Caco-2 (cell line): ENCODE measurements around the gene CISD3. TPM values are rescaled to one million over a fixed set of nuclear protein-coding genes. Genes with fewer than 3 reads are reported as not detected.

Experiments
- BruUV-seq: library from RNA; stranded (reverse); fragments of 400-500 nt; replicated peaks from 2 replicates; lab custom pipeline; 2021; lab: Mats Ljungman, UMichigan
- CTCF ChIA-PET: fragments of 300-600 bp; sonication (Branson Sonifier 250); formaldehyde crosslinking; loops from one replicate; lab custom pipeline; 2022; ENCODE audit warnings: antibody characterized with exemption; lab: Charles Lee
- POLR2A ChIA-PET: fragments of 300-600 bp; sonication (Branson Sonifier 250); formaldehyde crosslinking; loops from one replicate; lab custom pipeline; 2022; ENCODE audit warnings: antibody characterized with exemption; lab: Charles Lee
- DNase-seq, 2 experiments: peaks; one replicate each; pipeline versions ENCODE4 v3.0.0 to v3.0.0-alpha.2; 2020 to 2022
- H3K27me3 ChIP-seq: replicated peaks from 2 replicates; pipeline ENCODE4 v1.6.0; 2011; ENCODE audit warnings: low read length; ENCODE audit not compliant: control insufficient read depth, insufficient read depth
- H3K36me3 ChIP-seq: 2 replicates; pipeline ENCODE4 v1.5.1; 2011; ENCODE audit warnings: low read length; ENCODE audit not compliant: control insufficient read depth, insufficient read depth
- H3K4me1 ChIP-seq: fragments of 250-450 bp; sonication (Bioruptor Pico); 2 replicates; pipeline ENCODE4 v1.5.1; 2020; ENCODE audit warnings: mild to moderate bottlenecking
- H3K4me3 ChIP-seq: 2 replicates; pipeline ENCODE4 v1.5.1; 2011; ENCODE audit warnings: low read depth, mild to moderate bottlenecking, control low read depth, low read length
- H3K9me3 ChIP-seq: fragments of 250-450 bp; sonication (Bioruptor Pico); 2 replicates; pipeline ENCODE4 v1.5.1; 2020; ENCODE audit warnings: mild to moderate bottlenecking, moderate library complexity
- H3K27ac Mint-ChIP-seq: one replicate; pipeline ENCODE4 v1.8.0; 2022; ENCODE audit warnings: mixed read lengths; ENCODE audit not compliant: unreplicated experiment
- H3K27me3 Mint-ChIP-seq: one replicate; pipeline ENCODE4 v1.8.0; 2022; ENCODE audit warnings: mixed read lengths; ENCODE audit not compliant: insufficient read depth, unreplicated experiment
- H3K36me3 Mint-ChIP-seq: one replicate; pipeline ENCODE4 v1.8.0; 2022; ENCODE audit warnings: mild to moderate bottlenecking, mixed read lengths; ENCODE audit not compliant: insufficient read depth, unreplicated experiment
- H3K4me1 Mint-ChIP-seq: one replicate; pipeline ENCODE4 v1.8.0; 2022; ENCODE audit warnings: low read depth, mixed read lengths; ENCODE audit not compliant: unreplicated experiment
- H3K4me3 Mint-ChIP-seq: one replicate; pipeline ENCODE4 v1.8.0; 2022; ENCODE audit warnings: mild to moderate bottlenecking, moderate library complexity, mixed read lengths; ENCODE audit not compliant: unreplicated experiment
- H3K9me3 Mint-ChIP-seq: one replicate; pipeline ENCODE4 v1.8.0; 2022; ENCODE audit warnings: mixed read lengths; ENCODE audit not compliant: unreplicated experiment
- CTCF ChIP-seq, 2 experiments: fragments of 200-600 bp in 1 of 2; IDR thresholded peaks; 1 replicate in 1 of 2; 2 replicates in 1 of 2; pipeline versions ENCODE4 v1.5.1 to v1.8.0; 2011 to 2022; ENCODE audit warnings: antibody characterized with exemption in 1 of 2, control low read depth in 1 of 2, inconsistent platforms in 1 of 2, low read depth in 1 of 2, low read length in 1 of 2, mild to moderate bottlenecking in 1 of 2, moderate library complexity in 1 of 2; ENCODE audit not compliant: insufficient read depth in 1 of 2, severe bottlenecking in 1 of 2, unreplicated experiment in 1 of 2
- intact Hi-C: fragments of 100-400 bp; cut with micrococcal nuclease; formaldehyde crosslinking; loops from one replicate; pipeline ENCODE4 v1.10.0; 2022; ENCODE audit not compliant: unreplicated experiment
- total RNA-seq: library from RNA; stranded (reverse); gene quantifications from 2 replicates; pipeline ENCODE4 v1.2.3, GENCODE V29; 2022

The CISD3 gene
- total RNA-seq, 1 experiment from 2014 or later, result 16.6 TPM

DNA sequence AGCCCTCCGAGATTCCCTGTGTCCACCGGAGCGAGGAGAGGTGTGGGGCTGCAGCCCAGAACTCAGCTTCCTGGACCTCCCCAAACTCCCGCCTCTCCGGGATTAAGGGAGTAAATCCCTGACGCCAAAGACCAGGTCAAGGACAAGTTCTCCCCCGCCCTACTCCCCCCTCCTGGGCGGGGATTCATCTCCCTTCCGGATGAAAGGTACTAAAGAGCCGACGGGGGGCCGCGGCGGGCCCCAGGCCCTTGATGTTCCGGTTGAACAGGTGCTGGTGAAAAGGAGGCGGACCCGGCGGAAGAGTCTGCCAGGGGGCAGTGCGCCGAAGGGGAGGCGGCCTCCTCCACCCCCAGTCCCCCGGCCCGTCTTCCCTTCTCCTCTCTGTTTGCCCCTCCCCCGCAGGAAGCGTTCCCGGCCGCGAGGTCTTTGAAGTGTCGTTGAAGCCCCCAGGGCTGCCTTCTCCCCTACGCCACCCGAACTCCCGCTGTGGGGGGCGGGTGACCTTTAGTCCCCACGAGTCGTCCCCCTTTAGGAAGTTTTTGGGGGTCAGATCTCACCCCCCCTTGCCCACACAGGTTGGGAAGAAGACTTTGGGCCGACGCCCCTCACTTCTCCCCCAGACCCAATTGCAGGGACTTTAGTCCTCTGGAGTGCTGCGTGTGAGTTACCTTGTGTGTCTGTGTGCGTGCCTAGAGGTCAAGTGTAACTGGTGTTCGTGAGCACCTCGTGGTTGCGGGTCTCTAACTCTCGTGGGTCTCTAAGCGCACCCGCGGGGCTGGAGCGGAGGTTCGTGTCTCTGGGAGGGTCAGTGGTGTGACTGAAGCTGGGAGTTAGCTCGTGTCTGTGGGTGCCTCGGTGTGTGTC, 26.2 kb upstream of the CISD3 start:
- H3K4me1 ChIP-seq, result peaks cover 37% of the 10 kb centered on the region

DNA sequence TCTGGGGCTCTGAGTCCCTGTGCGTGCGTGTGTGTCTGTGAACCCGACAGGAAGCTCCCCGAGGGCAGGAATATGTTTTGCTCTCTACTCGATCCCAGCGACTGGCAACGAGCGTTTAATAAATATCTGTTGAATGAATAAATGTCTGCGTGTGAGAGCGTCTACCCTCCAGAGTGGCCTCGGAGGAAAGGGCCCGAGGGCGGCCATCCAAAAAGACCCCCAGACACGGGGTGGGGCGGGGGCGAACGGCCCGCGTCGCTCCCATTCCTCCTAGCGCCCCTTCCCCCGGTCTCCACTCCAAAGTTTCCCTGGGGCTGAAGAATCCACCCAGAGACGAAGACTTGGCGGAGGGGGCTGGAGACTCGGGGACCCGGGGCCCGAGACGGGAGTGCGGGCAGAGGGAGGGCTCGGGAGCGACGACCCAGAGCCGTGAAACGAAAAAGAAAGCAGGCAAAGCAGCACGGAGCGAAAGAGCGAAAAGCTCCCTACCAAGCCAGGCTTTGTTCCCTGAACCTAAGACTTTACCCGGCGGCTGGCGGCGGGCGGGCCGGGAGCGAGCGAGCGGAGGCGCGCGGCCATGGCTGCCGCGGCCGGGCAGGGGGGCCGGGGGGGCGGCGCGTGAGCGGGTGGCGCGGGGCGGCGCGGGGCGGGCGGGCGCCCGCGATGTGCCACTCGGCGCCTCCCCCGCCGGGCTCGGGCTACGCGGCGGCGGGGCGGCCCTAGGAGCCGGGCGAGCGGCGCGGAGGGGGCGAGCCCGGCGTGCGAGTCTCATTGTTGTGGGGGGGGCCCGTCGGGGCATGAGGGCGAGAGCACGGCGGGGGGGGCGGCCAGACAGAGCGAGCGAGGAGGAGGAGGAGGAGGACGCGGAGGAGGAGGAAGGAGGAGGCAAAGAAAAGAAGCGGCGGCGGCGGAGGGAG, 25.3 kb upstream of the CISD3 start, which contains the start of gene MLLT6:
Gene MLLT6 (plus strand): TSS at position 668 of the 917 bp plus-strand sequence. CDS start 360 bp downstream, outside the sequence.
- DNase-seq, result peak; percentile 86
- Mint-ChIP-seq H3K27me3 (no peaks in the 10 kb centered on the region), H3K36me3 (peaks cover 21% of the 10 kb centered on the region), H3K4me3 (peak within 1 kb of the TSS; percentile 95), H3K4me1 (peaks cover 24% of the 10 kb centered on the region), H3K27ac (peak within 1 kb of the TSS; percentile 81), H3K9me3 (no peaks in the 10 kb centered on the region)
- TF ChIP-seq CTCF (IDR thresholded peaks at IDR 0.05; ENCODE audit: insufficient read depth in 1 of 2, low read depth in 1 of 2, low read length in 1 of 2, severe bottlenecking in 1 of 2, unreplicated experiment in 1 of 2), result no peak
- ChIA-PET POLR2A (interaction anchor here (0.5 to 1.5 kb wide), 7 partner anchors 12 to 756 kb away, joined by 3 to 6 read pairs (median 4); partner anchors contain the start of genes CDK12, CISD3 and RPL23), CTCF (interaction anchor here (0.5 to 1.5 kb wide), 5 partner anchors 25 to 448 kb away, joined by 4 to 5 read pairs (median 4); partner anchors contain the start of genes CISD3 and SRCIN1)
- H3K4me3 ChIP-seq, result peak within 1 kb of the TSS; percentile 71
- BruUV-seq, result no TSS peak
- intact Hi-C loops, result loop anchor here (1.0 to 10.0 kb wide), 2 partner anchors 28 to 990 kb away; no protein-coding TSS in a partner anchor
- H3K36me3 ChIP-seq, result peaks cover 2% of the 10 kb centered on the region
- H3K4me1 ChIP-seq, result peaks cover 30% of the 10 kb centered on the region
- no peaks in the 10 kb centered on the region for H3K9me3 ChIP-seq
- H3K27me3 ChIP-seq, result no peaks in the 10 kb centered on the region

More for the DNA sequence above, 26.2 kb upstream of the CISD3 start:
- ChIA-PET POLR2A (interaction anchor here (0.6 to 1.5 kb wide), 3 partner anchors 19 to 45 kb away, joined by 3 to 6 read pairs (median 4); partner anchors contain the start of gene CISD3), CTCF (interaction anchor here (0.5 to 1.5 kb wide), 2 partner anchors 449 to 1613 kb away, joined by 3 to 4 read pairs; no protein-coding TSS in a partner anchor)
- Histone ChIP-seq H3K27me3 (no peaks in the 10 kb centered on the region), H3K36me3 (peaks cover 2% of the 10 kb centered on the region), H3K4me3 (peak overlapping the region; percentile 71), H3K9me3 (no peaks in the 10 kb centered on the region)
- Mint-ChIP-seq H3K4me3 (peak overlapping the region; percentile 95), H3K4me1 (peaks cover 23% of the 10 kb centered on the region), H3K36me3 (peaks cover 24% of the 10 kb centered on the region), H3K27me3 (no peaks in the 10 kb centered on the region), H3K9me3 (no peaks in the 10 kb centered on the region), H3K27ac (peak overlapping the region; percentile 81)
- peak; percentile 97 to 98 for DNase-seq
- peak in 1 of 2 experiments; percentile 17 for TF ChIP-seq CTCF (IDR thresholded peaks at IDR 0.05; ENCODE audit: insufficient read depth in 1 of 2, low read depth in 1 of 2, low read length in 1 of 2, severe bottlenecking in 1 of 2, unreplicated experiment in 1 of 2)
- no TSS peak for BruUV-seq
- intact Hi-C loops, result loop anchor here (1.0 to 10.0 kb wide), 3 partner anchors 15 to 989 kb away; no protein-coding TSS in a partner anchor
